HFFc6 (cell line): ENCODE measurements around the gene TMEM11. TPM values are rescaled to one million over a fixed set of nuclear protein-coding genes. Genes with fewer than 3 reads are reported as not detected.

Experiments
- DNase-seq: peaks from one replicate; pipeline ENCODE4 v3.0.0-alpha.2; 2018
- H3K27ac Mint-ChIP-seq: 2 replicates; pipeline ENCODE4 v1.8.0; 2020; ENCODE audit warnings: mild to moderate bottlenecking, mixed read lengths
- H3K27me3 Mint-ChIP-seq: 2 replicates; pipeline ENCODE4 v1.8.0; 2021; ENCODE audit warnings: mild to moderate bottlenecking, moderate library complexity, mixed read lengths; ENCODE audit not compliant: insufficient read depth
- H3K36me3 Mint-ChIP-seq: 2 replicates; pipeline ENCODE4 v1.8.0; 2021; ENCODE audit warnings: low read depth, mixed read lengths
- H3K4me1 Mint-ChIP-seq: 2 replicates; pipeline ENCODE4 v1.8.0; 2020; ENCODE audit warnings: low read depth, mixed read lengths
- H3K4me3 Mint-ChIP-seq: 2 replicates; pipeline ENCODE4 v1.8.0; 2020; ENCODE audit warnings: mild to moderate bottlenecking, moderate library complexity, mixed read lengths
- H3K9me3 Mint-ChIP-seq: 2 replicates; pipeline ENCODE4 v1.8.0; 2020; ENCODE audit warnings: mild to moderate bottlenecking, mixed read lengths
- total RNA-seq, 6 experiments: library from RNA; stranded (reverse); fragmentation: NEBNext Ultra II Directional; extraction: Animal tissue kit (Norgen Biotek cat#: 25700); gene quantifications; 2 replicates in 1 of 6; 3 replicates in 5 of 6; pipeline ENCODE4 v1.2.3, GENCODE V29; 2021
- TF ChIP-seq, protein P1 (sequence below): fragments of 200-600 bp; sonication (generic); IDR thresholded peaks from 2 replicates; pipeline ENCODE4 v1.5.0; 2021; ENCODE audit warnings: antibody characterized with exemption, mild to moderate bottlenecking

The TMEM11 gene
- total RNA-seq, 6 experiments from 2014 or later, result 32.5 to 37.6 (median 33.9) TPM

DNA sequence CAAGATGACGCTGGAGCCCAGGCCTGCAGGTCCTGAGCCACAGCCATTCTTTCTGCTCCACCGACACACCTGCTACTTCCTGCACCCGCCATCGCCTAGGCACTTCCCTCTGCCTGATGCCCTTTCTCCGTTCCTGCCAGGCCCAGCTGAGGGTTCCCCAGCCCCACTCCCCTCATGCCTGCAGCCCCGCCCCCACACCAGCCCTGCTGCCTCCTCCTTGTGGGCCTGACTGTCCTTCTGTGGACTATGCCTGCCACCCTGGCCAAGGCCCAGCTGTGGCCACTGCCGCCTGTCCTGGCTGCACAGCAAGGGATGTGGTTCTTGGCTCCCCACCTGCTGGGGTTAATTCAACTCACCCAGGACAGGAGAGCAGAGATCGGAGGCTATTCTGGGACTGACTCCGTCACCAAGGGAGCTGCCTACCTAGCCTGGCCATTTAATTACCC lies 31.7 kb upstream of the TMEM11 start:
- DNase-seq, result no peak
- Mint-ChIP-seq H3K4me1 (peaks cover 14% of the 10 kb centered on the region; the same call in 1 of the 2 replicates), H3K4me3 (no peak overlapping the region), H3K27ac (no peak overlapping the region), H3K9me3 (no peaks in the 10 kb centered on the region), H3K36me3 (no peaks in the 10 kb centered on the region), H3K27me3 (peaks cover 5% of the 10 kb centered on the region)
- TF ChIP-seq, protein P1, sequence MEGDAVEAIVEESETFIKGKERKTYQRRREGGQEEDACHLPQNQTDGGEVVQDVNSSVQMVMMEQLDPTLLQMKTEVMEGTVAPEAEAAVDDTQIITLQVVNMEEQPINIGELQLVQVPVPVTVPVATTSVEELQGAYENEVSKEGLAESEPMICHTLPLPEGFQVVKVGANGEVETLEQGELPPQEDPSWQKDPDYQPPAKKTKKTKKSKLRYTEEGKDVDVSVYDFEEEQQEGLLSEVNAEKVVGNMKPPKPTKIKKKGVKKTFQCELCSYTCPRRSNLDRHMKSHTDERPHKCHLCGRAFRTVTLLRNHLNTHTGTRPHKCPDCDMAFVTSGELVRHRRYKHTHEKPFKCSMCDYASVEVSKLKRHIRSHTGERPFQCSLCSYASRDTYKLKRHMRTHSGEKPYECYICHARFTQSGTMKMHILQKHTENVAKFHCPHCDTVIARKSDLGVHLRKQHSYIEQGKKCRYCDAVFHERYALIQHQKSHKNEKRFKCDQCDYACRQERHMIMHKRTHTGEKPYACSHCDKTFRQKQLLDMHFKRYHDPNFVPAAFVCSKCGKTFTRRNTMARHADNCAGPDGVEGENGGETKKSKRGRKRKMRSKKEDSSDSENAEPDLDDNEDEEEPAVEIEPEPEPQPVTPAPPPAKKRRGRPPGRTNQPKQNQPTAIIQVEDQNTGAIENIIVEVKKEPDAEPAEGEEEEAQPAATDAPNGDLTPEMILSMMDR, result no peak

- no peak overlapping the region for H3K4me3 Mint-ChIP-seq
Measured at GRCh38 chr17:21243516-21244303, 29.7 kb upstream of the TMEM11 start.

DNA sequence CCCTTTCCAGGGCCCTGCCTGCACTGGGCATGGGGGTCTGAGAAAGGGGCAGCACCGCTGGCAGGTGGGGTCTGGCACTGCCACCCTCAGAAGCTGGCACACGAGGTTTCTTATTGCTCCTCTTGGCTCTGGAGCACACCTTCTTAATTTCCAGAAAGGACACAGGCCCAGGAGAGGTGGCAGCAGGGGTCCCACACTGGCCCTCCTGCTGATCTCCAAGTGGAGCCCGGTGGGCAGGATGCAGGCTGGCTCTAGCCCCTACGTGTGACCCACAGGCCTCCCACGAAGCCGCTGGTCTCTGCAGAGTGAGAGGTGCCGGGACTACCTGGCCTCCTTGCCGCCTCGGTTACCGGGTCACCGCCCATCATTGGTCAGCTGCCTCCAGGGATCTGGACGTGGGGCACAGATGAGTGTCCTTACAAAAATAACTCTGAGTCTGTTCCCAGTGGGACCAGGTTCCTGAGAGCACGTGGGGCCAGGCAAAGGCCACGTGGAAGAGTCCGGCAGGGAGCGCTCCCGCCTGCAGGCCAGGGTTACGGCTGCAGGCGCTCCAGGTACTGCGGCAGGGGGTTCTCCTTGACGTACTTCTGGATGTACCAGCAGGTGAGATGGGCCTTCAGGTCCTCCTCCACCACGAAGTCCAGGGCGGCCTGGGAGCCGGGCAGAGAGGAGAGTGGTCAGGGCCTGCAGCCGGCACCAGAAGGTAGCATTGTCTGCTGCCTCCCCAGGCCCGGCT lies 29.0 kb upstream of the TMEM11 start:
- no peak for DNase-seq
- no peak overlapping the region for H3K4me3 Mint-ChIP-seq
- TF ChIP-seq, protein P1, result no peak
- H3K27me3 Mint-ChIP-seq, result peaks cover 2% of the 10 kb centered on the region
- H3K27ac Mint-ChIP-seq, result no peak overlapping the region
- no peaks in the 10 kb centered on the region for H3K36me3 Mint-ChIP-seq
- H3K4me1 Mint-ChIP-seq, result peaks cover 8% of the 10 kb centered on the region; the same call in 1 of the 2 replicates
- H3K9me3 Mint-ChIP-seq, result no peaks in the 10 kb centered on the region

More at GRCh38 chr17:21243516-21244303, 29.7 kb upstream of the TMEM11 start:
- peaks cover 8% of the 10 kb centered on the region; the same call in 1 of the 2 replicates for H3K4me1 Mint-ChIP-seq
- peaks cover 5% of the 10 kb centered on the region for H3K27me3 Mint-ChIP-seq
- DNase-seq, result no peak
- TF ChIP-seq, protein P1, result no peak
- no peaks in the 10 kb centered on the region for H3K36me3 Mint-ChIP-seq
- H3K27ac Mint-ChIP-seq, result no peak overlapping the region
- H3K9me3 Mint-ChIP-seq, result no peaks in the 10 kb centered on the region

DNA sequence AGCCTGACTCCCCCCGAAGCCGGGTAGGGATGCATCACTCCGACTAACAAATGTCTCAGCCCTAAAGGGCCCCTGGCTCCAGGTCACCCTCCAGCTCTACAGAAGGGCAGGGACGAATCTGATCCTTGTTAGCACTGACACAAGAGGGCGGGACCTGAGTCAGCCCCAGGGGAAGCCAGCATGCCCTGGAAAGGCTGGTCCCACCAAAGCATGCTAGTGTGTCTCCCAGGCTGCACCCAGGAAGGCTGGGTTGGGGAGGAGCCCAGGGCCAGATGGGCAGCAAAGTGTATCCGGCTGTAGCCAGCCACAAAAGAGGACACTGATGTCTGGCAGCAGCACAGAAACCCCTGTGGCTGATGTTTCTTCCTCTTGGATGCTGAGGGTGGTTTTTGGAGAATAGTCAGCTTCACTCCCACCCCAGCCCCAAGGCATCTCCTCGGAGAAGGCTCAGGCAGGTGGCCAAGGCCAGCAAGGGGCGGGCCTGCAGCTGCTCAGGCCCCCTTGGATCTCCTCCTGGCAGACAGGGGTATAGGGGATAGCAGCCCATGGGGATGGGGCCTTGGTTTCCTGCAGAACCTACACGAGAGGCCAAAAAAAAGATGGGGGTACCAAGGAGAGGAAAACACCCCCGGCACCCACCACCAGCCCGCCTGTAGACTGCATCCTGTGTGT lies 28.2 kb upstream of the TMEM11 start:
- H3K36me3 Mint-ChIP-seq, result no peaks in the 10 kb centered on the region
- no peak overlapping the region for H3K27ac Mint-ChIP-seq
- TF ChIP-seq, protein P1, result no peak
- H3K4me3 Mint-ChIP-seq, result no peak overlapping the region; the same call in 1 of the 2 replicates
- H3K9me3 Mint-ChIP-seq, result no peaks in the 10 kb centered on the region
- peaks cover 7% of the 10 kb centered on the region for H3K27me3 Mint-ChIP-seq
- peaks cover 8% of the 10 kb centered on the region; the same call in 1 of the 2 replicates for H3K4me1 Mint-ChIP-seq
- peak; percentile 38 for DNase-seq

DNA sequence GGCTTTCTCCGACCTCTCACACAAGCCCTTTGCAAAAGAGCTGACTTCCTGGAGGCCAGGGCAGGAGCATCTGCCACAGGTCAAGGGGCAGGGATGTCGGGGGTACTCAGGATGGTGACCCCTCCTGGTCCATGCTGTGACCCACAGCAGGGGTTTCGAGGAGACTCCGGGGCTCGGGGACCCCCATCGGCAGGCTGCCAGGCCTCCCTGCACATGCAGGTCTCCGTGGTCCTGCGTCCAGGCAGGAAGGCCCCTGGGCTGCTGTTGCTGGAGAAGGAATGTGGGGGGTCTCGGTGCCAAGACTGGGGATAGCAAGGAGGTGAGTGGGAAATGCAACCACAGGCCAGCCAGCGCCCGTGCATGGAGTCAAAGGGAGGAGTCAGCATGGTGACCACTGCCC lies 27.6 kb upstream of the TMEM11 start:
- DNase-seq, result no peak
- Mint-ChIP-seq H3K4me1 (peaks cover 8% of the 10 kb centered on the region; the same call in 1 of the 2 replicates), H3K4me3 (no peak overlapping the region), H3K36me3 (no peaks in the 10 kb centered on the region), H3K9me3 (no peaks in the 10 kb centered on the region), H3K27me3 (peaks cover 7% of the 10 kb centered on the region), H3K27ac (no peak overlapping the region)
- TF ChIP-seq, protein P1, result peak; percentile 30; the same call in 1 of the 2 replicates
